K562 (cell line): Measurements from ENCODE around the gene RAB40B. TPM values are rescaled to one million over a fixed set of nuclear protein-coding genes. Genes with fewer than 3 reads are reported as not detected.
A peak's percentile ranks its signal among the peaks of the same experiment; 100 is the strongest.

Experiments used
- ATAC-seq: fragments of 200-7000 bp; cut with Tn5 transposase; 3 replicates; pipeline ENCODE4 v1.9.1; 2020; ENCODE audit warnings: moderate library complexity
- BruUV-seq: library from RNA; stranded (reverse); fragments of 400-500 nt; replicated peaks from 2 replicates; lab custom pipeline; 2021; lab: Mats Ljungman, UMichigan
- CTCF ChIA-PET: fragments of 300-600 bp; formaldehyde crosslinking; extraction: SDS; loops from one replicate; lab custom pipeline; 2021; ENCODE audit warnings: low intra/inter-chr PET ratio; lab: Yijun Ruan, JAX
- POLR2A ChIA-PET: fragments of 300-600, 350-650 bp; sonication (Branson Sonifier 250); formaldehyde crosslinking; extraction: SDS; loops from one replicate; lab custom pipeline; 2021; ENCODE audit warnings: antibody characterized with exemption, inconsistent platforms; lab: Yijun Ruan, JAX
- DNase-seq, 4 experiments: peaks; one replicate each; pipeline versions ENCODE4 v3.0.0 to v3.0.0-alpha.2; 2011 to 2018; ENCODE audit warnings: low spot score in 3 of 4, mixed read lengths in 3 of 4; ENCODE audit errors: extremely low read depth in 1 of 4
- FAIRE-seq: peaks from 2 replicates; lab custom pipeline; 2011; peaks lifted over from hg19 to GRCh38; lab: Jason Lieb, UNC
- H2AFZ ChIP-seq: 2 replicates; pipeline ENCODE4 v1.6.0; 2011; ENCODE audit warnings: low read depth, low read length, control low read depth, inconsistent platforms
- H3K27ac ChIP-seq: fragments of 200-600 bp; 3 replicates; pipeline ENCODE4 v1.8.0; 2011; ENCODE audit warnings: low read depth, mild to moderate bottlenecking, control low read depth, inconsistent platforms, low read length, moderate library complexity, mixed read lengths; ENCODE audit errors: extremely low read depth
- H3K27me3 ChIP-seq, 2 experiments: fragments of 300-600 bp in 1 of 2; 2 replicates in 1 of 2; 3 replicates in 1 of 2; pipeline versions ENCODE4 v1.6.0 to v1.8.0; 2011; ENCODE audit warnings: inconsistent platforms in 2 of 2, low read length in 2 of 2, mild to moderate bottlenecking in 1 of 2, mixed read lengths in 1 of 2, moderate library complexity in 1 of 2; ENCODE audit not compliant: control insufficient read depth in 2 of 2, insufficient read depth in 2 of 2
- H3K36me3 ChIP-seq: fragments of 300-600 bp; 3 replicates; pipeline ENCODE4 v1.8.0; 2011; ENCODE audit warnings: mild to moderate bottlenecking, low read length, inconsistent platforms; ENCODE audit not compliant: control insufficient read depth, insufficient read depth
- H3K4me1 ChIP-seq, 2 experiments: fragments of 200-600 bp in 1 of 2; replicated peaks in 1 of 2; 2 replicates in 1 of 2; 3 replicates in 1 of 2; pipeline versions ENCODE4 v1.5.1 to v1.8.0; 2011; ENCODE audit warnings: inconsistent platforms in 2 of 2, low read length in 2 of 2, mild to moderate bottlenecking in 1 of 2, mixed read lengths in 1 of 2, moderate library complexity in 1 of 2; ENCODE audit not compliant: control insufficient read depth in 2 of 2, insufficient read depth in 2 of 2
- H3K4me2 ChIP-seq: 2 replicates; pipeline ENCODE4 v1.6.1; 2011; ENCODE audit warnings: low read length, control low read depth, inconsistent platforms, mixed read lengths; ENCODE audit not compliant: insufficient read depth
- H3K4me3 ChIP-seq: fragments of 200-600 bp; sonication (generic), shearing (Covaris generic); 2 replicates; pipeline ENCODE4 v1.5.1; 2016; ENCODE audit warnings: control low read depth, inconsistent platforms
- H3K79me2 ChIP-seq: fragments of 200-600 bp; 3 replicates; pipeline ENCODE4 v1.8.0; 2011; ENCODE audit warnings: low read length, inconsistent platforms; ENCODE audit not compliant: control insufficient read depth, insufficient read depth
- H3K9ac ChIP-seq, 2 experiments: 2 replicates each; pipeline versions ENCODE4 v1.6.0 to v1.6.1; 2011; ENCODE audit warnings: low read depth in 2 of 2, low read length in 2 of 2, control low read depth in 1 of 2, inconsistent platforms in 1 of 2, mild to moderate bottlenecking in 1 of 2, mixed read lengths in 1 of 2; ENCODE audit not compliant: insufficient read depth in 1 of 2
- H3K9me1 ChIP-seq: one replicate; pipeline ENCODE4 v1.6.0; 2011; ENCODE audit warnings: inconsistent platforms, mild to moderate bottlenecking, low read length, moderate library complexity; ENCODE audit not compliant: control insufficient read depth, insufficient read depth
- H3K9me3 ChIP-seq: replicated peaks from 2 replicates; pipeline ENCODE4 v1.5.1; 2011; ENCODE audit warnings: low read depth, low read length, inconsistent platforms; ENCODE audit not compliant: control insufficient read depth, insufficient read depth
- H4K20me1 ChIP-seq: replicated peaks from 2 replicates; pipeline ENCODE4 v1.6.1; 2011; ENCODE audit warnings: low read length, inconsistent platforms, mixed read lengths; ENCODE audit not compliant: control insufficient read depth, insufficient read depth
- AFF4 ChIP-seq: sonication (generic); formaldehyde crosslinking; IDR thresholded peaks from 2 replicates; pipeline ENCODE4 v1.8.0; 2023; ENCODE audit warnings: mild to moderate bottlenecking, missing genetic modification reagents
- IFI16 ChIP-seq: fragments of 250-450 bp; sonication (Bioruptor Pico); IDR thresholded peaks from 2 replicates; pipeline ENCODE4 v2.1.2; 2022; ENCODE audit warnings: mild to moderate bottlenecking, inconsistent platforms
- NONO ChIP-seq, 2 experiments: fragments of 200-400 bp in 1 of 2; fragments of 450-650 bp in 1 of 2; formaldehyde crosslinking in 1 of 2; IDR thresholded peaks; 2 replicates each; pipeline ENCODE4 v1.6.1; 2017; ENCODE audit warnings: low read depth in 2 of 2, mild to moderate bottlenecking in 2 of 2, moderate library complexity in 2 of 2, low read length in 1 of 2
- NR2C1 ChIP-seq, 2 experiments: fragments of 450-650 bp; IDR thresholded peaks; 2 replicates each; pipeline ENCODE4 v1.6.1; 2017; ENCODE audit warnings: mild to moderate bottlenecking in 2 of 2, antibody characterized with exemption in 1 of 2, inconsistent platforms in 1 of 2, missing compliant biosample characterization in 1 of 2, missing genetic modification characterization in 1 of 2
- PREB ChIP-seq: sonication (generic); formaldehyde crosslinking; IDR thresholded peaks from 2 replicates; pipeline ENCODE4 v1.8.1; 2023; ENCODE audit warnings: mild to moderate bottlenecking, missing genetic modification reagents
- PTTG1 ChIP-seq: fragments of 450-650 bp; IDR thresholded peaks from 2 replicates; pipeline ENCODE4 v1.6.1; 2016; ENCODE audit warnings: low read depth, mild to moderate bottlenecking, missing genetic modification characterization, missing compliant biosample characterization
- RAD21 ChIP-seq, 2 experiments: fragments of 250-450 bp in 1 of 2; fragments of 450-650 bp in 1 of 2; sonication (Bioruptor Pico) in 1 of 2; formaldehyde crosslinking in 1 of 2; IDR thresholded peaks in 1 of 2; conservative IDR thresholded peaks in 1 of 2; 2 replicates each; pipeline versions ENCODE4 v1.4.0 to v1.8.0; 2020 to 2022; ENCODE audit warnings: mild to moderate bottlenecking in 2 of 2, moderate library complexity in 1 of 2
- WGBS: fragments of 100-300 bp; shearing (Covaris generic); methylation state at CpG from one replicate; pipeline ENCODE4 v1.1.6; 2016; ENCODE audit warnings: low coverage, mixed read lengths; ENCODE audit not compliant: insufficient coverage; ENCODE audit errors: missing lambda C conversion rate; 5-methylcytosine and 5-hydroxymethylcytosine counted together
- in situ Hi-C: fragments of 300-500 bp; cut with MboI; formaldehyde crosslinking; loops from 4 replicates; pipeline ENCODE4 v1.15.0; 2018; ENCODE audit warnings: inconsistent platforms, mixed read lengths
- intact Hi-C: fragments of 100-400 bp; cut with micrococcal nuclease; formaldehyde crosslinking; loops from 2 replicates; pipeline ENCODE4 v1.14.2; 2022
- polyA plus RNA-seq, 8 experiments: library from polyadenylated mRNA; depleted of rRNA in 4 of 8; stranded (reverse) in 5 of 8; unstranded in 3 of 8; fragments of >200 nt; fragmentation: Nextera tagmentation in 2 of 8; fragmentation: Illumina TruSeq in 1 of 8; extraction: Ambion mirVana in 2 of 8; extraction: Trizol in 1 of 8; gene quantifications; 2 replicates each; pipeline versions ENCODE4 v1.2.1 to v1.2.3, GENCODE V29; 2011 to 2014; ENCODE audit warnings: inconsistent platforms in 1 of 8, missing spikeins in 1 of 8
- total RNA-seq, 7 experiments: library from RNA; depleted of rRNA in 6 of 7; stranded (reverse); fragments of >200 nt in 6 of 7; fragmentation: Illumina TruSeq in 2 of 7; extraction: Trizol in 2 of 7; gene quantifications; 2 replicates each; pipeline versions ENCODE4 v1.2.1 to v1.2.3, GENCODE V29; 2011 to 2021; ENCODE audit warnings: low replicate concordance in 1 of 7
- TF ChIP-seq, protein P1 (sequence below), 2 experiments: IDR thresholded peaks; 2 replicates each; pipeline ENCODE4 v1.6.1; 2012; ENCODE audit warnings: improper control_type of control experiment in 2 of 2, low read depth in 2 of 2, low read length in 2 of 2, borderline replicate concordance in 1 of 2
- TF ChIP-seq, protein P2 (sequence below), 2 experiments: fragments of 450-650 bp; IDR thresholded peaks; 2 replicates each; pipeline ENCODE4 v1.6.1; 2018; ENCODE audit warnings: mild to moderate bottlenecking in 2 of 2, low read depth in 1 of 2; ENCODE audit not compliant: partially characterized antibody in 2 of 2

RAB40B gene
- total and polyA plus RNA-seq, 9 of the 15 experiments (the other 6 are each of a cell fraction or from before 2014, with no cell fraction given), result 0.13 to 4.6 (median 1.4) TPM

GRCh38 chr17:82609655-82610054 is 88.8 kb downstream of the RAB40B start:
- no peaks in the 10 kb centered on the region for H3K27me3 ChIP-seq
- no peaks in the 10 kb centered on the region for H3K9me1 ChIP-seq
- no peaks in the 10 kb centered on the region for H4K20me1 ChIP-seq
- no peak overlapping the region for H3K9ac ChIP-seq
- WGBS, result 77% methylated on average over 4 of the region's 4 CpGs
- DNase-seq, result no peak
- H2AFZ ChIP-seq, result no peak overlapping the region
- peak; percentile 48 for FAIRE-seq
- no peaks in the 10 kb centered on the region for H3K79me2 ChIP-seq
- no peak overlapping the region for H3K4me2 ChIP-seq
- H3K36me3 ChIP-seq, result peaks cover 33% of the 10 kb centered on the region; the same call in 2 of the 3 replicates
- intact Hi-C loops (no loop called here), in situ Hi-C loops (no loop called here)
- H3K4me3 ChIP-seq, result no peak overlapping the region
- H3K27ac ChIP-seq, result no peak overlapping the region
- ChIA-PET POLR2A (interaction anchor here (0.7 kb wide), 1 partner anchor 8 kb away, joined by 3 read pairs; no protein-coding TSS in a partner anchor), CTCF (no interaction called here)
- BruUV-seq, result no TSS peak
- peaks cover under 1% of the 10 kb centered on the region; the same call in 1 of the 2 replicates for H3K9me3 ChIP-seq
- H3K4me1 ChIP-seq, result peaks cover 9 to 19% of the 10 kb centered on the region in 2 experiments
- no peak for ATAC-seq
- TF ChIP-seq PTTG1 (tag) (no peak), RAD21 (CRISPR knock-in tag; conservative IDR thresholded peaks at IDR 0.05 in 1 of 2, IDR thresholded peaks at IDR 0.05 in 1 of 2) (no peak), NR2C1 (IDR thresholded peaks at IDR 0.05) (no peak), NR2C1 (tag; IDR thresholded peaks at IDR 0.05) (no peak), AFF4 (CRISPR knock-in tag) (no peak), PREB (CRISPR knock-in tag) (no peak), NONO (IDR thresholded peaks at IDR 0.05; ENCODE audit: low read depth in 2 of 2, low read length in 1 of 2) (no peak), IFI16 (CRISPR knock-in tag) (no peak)
- TF ChIP-seq, protein P1, sequence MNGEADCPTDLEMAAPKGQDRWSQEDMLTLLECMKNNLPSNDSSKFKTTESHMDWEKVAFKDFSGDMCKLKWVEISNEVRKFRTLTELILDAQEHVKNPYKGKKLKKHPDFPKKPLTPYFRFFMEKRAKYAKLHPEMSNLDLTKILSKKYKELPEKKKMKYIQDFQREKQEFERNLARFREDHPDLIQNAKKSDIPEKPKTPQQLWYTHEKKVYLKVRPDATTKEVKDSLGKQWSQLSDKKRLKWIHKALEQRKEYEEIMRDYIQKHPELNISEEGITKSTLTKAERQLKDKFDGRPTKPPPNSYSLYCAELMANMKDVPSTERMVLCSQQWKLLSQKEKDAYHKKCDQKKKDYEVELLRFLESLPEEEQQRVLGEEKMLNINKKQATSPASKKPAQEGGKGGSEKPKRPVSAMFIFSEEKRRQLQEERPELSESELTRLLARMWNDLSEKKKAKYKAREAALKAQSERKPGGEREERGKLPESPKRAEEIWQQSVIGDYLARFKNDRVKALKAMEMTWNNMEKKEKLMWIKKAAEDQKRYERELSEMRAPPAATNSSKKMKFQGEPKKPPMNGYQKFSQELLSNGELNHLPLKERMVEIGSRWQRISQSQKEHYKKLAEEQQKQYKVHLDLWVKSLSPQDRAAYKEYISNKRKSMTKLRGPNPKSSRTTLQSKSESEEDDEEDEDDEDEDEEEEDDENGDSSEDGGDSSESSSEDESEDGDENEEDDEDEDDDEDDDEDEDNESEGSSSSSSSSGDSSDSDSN (IDR thresholded peaks at IDR 0.05; ENCODE audit: borderline replicate concordance in 1 of 2, low read depth in 2 of 2, low read length in 2 of 2), result no peak
- TF ChIP-seq, protein P2, sequence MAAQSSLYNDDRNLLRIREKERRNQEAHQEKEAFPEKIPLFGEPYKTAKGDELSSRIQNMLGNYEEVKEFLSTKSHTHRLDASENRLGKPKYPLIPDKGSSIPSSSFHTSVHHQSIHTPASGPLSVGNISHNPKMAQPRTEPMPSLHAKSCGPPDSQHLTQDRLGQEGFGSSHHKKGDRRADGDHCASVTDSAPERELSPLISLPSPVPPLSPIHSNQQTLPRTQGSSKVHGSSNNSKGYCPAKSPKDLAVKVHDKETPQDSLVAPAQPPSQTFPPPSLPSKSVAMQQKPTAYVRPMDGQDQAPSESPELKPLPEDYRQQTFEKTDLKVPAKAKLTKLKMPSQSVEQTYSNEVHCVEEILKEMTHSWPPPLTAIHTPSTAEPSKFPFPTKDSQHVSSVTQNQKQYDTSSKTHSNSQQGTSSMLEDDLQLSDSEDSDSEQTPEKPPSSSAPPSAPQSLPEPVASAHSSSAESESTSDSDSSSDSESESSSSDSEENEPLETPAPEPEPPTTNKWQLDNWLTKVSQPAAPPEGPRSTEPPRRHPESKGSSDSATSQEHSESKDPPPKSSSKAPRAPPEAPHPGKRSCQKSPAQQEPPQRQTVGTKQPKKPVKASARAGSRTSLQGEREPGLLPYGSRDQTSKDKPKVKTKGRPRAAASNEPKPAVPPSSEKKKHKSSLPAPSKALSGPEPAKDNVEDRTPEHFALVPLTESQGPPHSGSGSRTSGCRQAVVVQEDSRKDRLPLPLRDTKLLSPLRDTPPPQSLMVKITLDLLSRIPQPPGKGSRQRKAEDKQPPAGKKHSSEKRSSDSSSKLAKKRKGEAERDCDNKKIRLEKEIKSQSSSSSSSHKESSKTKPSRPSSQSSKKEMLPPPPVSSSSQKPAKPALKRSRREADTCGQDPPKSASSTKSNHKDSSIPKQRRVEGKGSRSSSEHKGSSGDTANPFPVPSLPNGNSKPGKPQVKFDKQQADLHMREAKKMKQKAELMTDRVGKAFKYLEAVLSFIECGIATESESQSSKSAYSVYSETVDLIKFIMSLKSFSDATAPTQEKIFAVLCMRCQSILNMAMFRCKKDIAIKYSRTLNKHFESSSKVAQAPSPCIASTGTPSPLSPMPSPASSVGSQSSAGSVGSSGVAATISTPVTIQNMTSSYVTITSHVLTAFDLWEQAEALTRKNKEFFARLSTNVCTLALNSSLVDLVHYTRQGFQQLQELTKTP (IDR thresholded peaks at IDR 0.05; ENCODE audit: low read depth in 1 of 2, partially characterized antibody in 2 of 2), result no peak
